ENCODE measurements around the gene TMEM269. TPM values are rescaled to one million over a fixed set of nuclear protein-coding genes. Genes with fewer than 3 reads are reported as not detected.

Gene TMEM269
- total RNA-seq, 1 donor from 2014 or later: not detected

- H3K4me1 ChIP-seq: peaks cover 34% of the 10 kb centered on the region
- peak within 1 kb of the TSS; percentile 92 for H3K27ac ChIP-seq (replicated peaks)
- no peaks in the 10 kb centered on the region for H3K27me3 ChIP-seq (ENCODE audit: low read depth)
- intact Hi-C loops (cut with micrococcal nuclease): loop anchor here (5.0 kb wide), 1 partner anchor 79 kb away; the partner anchor contains the start of genes C1orf50 and P3H1
- TF ChIP-seq, protein P1, sequence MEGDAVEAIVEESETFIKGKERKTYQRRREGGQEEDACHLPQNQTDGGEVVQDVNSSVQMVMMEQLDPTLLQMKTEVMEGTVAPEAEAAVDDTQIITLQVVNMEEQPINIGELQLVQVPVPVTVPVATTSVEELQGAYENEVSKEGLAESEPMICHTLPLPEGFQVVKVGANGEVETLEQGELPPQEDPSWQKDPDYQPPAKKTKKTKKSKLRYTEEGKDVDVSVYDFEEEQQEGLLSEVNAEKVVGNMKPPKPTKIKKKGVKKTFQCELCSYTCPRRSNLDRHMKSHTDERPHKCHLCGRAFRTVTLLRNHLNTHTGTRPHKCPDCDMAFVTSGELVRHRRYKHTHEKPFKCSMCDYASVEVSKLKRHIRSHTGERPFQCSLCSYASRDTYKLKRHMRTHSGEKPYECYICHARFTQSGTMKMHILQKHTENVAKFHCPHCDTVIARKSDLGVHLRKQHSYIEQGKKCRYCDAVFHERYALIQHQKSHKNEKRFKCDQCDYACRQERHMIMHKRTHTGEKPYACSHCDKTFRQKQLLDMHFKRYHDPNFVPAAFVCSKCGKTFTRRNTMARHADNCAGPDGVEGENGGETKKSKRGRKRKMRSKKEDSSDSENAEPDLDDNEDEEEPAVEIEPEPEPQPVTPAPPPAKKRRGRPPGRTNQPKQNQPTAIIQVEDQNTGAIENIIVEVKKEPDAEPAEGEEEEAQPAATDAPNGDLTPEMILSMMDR (IDR thresholded peaks at IDR 0.05; ENCODE audit: borderline replicate concordance): peak; percentile 60
- peaks cover 12% of the 10 kb centered on the region for H3K9me3 ChIP-seq (replicated peaks)
- peak within 1 kb of the TSS; percentile 94 for H3K4me3 ChIP-seq
- DNase-seq: peak; percentile 93
- peaks cover 34% of the 10 kb centered on the region for H3K36me3 ChIP-seq
These were observed 61.7 kb downstream of the TMEM269 start, which contains the start of gene ZNF691 for GRCh38 chr1:42846257-42847110. TSS of gene ZNF691 (plus strand) at chr1:42846613. CDS start at chr1:42849659, 3,046 bp downstream.

GRCh38 chr1:42847111-42847595 lies 62.4 kb downstream of the TMEM269 start:
- H3K27ac ChIP-seq (replicated peaks): peak overlapping the region; percentile 92
- H3K4me1 ChIP-seq: peaks cover 34% of the 10 kb centered on the region
- H3K4me3 ChIP-seq: peak overlapping the region; percentile 94
- H3K36me3 ChIP-seq: peaks cover 41% of the 10 kb centered on the region
- H3K9me3 ChIP-seq (replicated peaks): peaks cover 19% of the 10 kb centered on the region
- no peaks in the 10 kb centered on the region for H3K27me3 ChIP-seq (ENCODE audit: low read depth)
- intact Hi-C loops (cut with micrococcal nuclease): loop anchor here (5.0 kb wide), 1 partner anchor 80 kb away; the partner anchor contains the start of genes C1orf50 and P3H1
- TF ChIP-seq, protein P1 (IDR thresholded peaks at IDR 0.05; ENCODE audit: borderline replicate concordance): no peak
- no peak for DNase-seq

DNA sequence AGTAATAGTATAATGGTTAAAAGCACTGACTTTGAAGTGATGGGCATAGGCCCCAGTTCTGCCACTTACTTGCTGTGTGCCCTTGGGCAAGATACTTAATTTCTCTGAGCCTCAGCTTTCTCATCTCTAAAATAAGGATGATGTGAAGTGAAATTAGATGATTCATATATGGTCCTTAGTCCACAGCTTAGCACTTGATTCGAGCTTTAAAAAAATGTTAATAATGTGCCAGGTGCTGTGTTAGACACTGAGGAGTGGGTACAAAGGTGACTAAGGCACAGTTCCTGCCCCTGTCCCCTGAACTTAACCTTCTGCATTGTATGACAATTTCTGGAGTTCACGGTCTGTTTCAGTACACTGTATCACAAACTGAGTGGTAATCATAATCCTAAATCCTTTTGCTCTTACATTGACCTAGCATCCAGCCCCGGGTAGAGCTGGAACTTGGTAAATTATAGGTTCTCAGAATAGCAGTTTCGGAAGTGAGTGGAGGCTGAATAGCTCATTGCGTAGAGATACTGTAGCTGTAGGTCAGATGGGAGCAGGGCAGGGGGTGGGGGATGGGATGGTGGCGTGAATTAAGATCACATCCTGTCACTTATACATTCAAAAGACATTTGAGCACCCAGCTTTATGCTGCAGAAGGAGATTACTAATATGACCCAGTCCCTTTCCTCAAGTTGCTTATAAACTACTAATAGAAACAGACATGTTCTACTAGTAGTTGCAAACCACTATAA lies 63.1 kb downstream of the TMEM269 start:
- TF ChIP-seq, protein P1 (IDR thresholded peaks at IDR 0.05; ENCODE audit: borderline replicate concordance): no peak
- Histone ChIP-seq H3K36me3 (peaks cover 36% of the 10 kb centered on the region), H3K27ac (replicated peaks) (no peak overlapping the region), H3K9me3 (replicated peaks) (peaks cover 19% of the 10 kb centered on the region), H3K4me1 (peaks cover 38% of the 10 kb centered on the region), H3K27me3 (ENCODE audit: low read depth) (no peaks in the 10 kb centered on the region), H3K4me3 (peak overlapping the region; percentile 94)
- DNase-seq: no peak
- intact Hi-C loops (cut with micrococcal nuclease): loop anchor here (5.0 kb wide), 1 partner anchor 81 kb away; the partner anchor contains the start of genes C1orf50 and P3H1

- no peak overlapping the region for H3K27ac ChIP-seq (replicated peaks)
- TF ChIP-seq, protein P1 (IDR thresholded peaks at IDR 0.05; ENCODE audit: borderline replicate concordance): no peak
- peaks cover 19% of the 10 kb centered on the region for H3K9me3 ChIP-seq (replicated peaks)
- DNase-seq: no peak
- no peak overlapping the region for H3K4me3 ChIP-seq
- peaks cover 33% of the 10 kb centered on the region for H3K36me3 ChIP-seq
- H3K27me3 ChIP-seq (ENCODE audit: low read depth): no peaks in the 10 kb centered on the region
- peaks cover 39% of the 10 kb centered on the region for H3K4me1 ChIP-seq
- intact Hi-C loops (cut with micrococcal nuclease): loop anchor here (5.0 kb wide), 1 partner anchor 82 kb away; the partner anchor contains the start of genes C1orf50 and P3H1
These were observed 64.2 kb downstream of the TMEM269 start for GRCh38 chr1:42848823-42849537.
